GM21381 (cell line): ENCODE results near the gene SLC25A23.

Source experiments
- ATAC-seq: cut with Tn5 transposase; IDR thresholded peaks from one replicate; pipeline ENCODE4 v1.9.1; 2021; ENCODE audit warnings: mild to moderate bottlenecking, moderate library complexity; ENCODE audit not compliant: unreplicated experiment

Gene SLC25A23

GRCh38 chr19:6481541-6482342, 22.1 kb upstream of the SLC25A23 start, which contains the start of gene DENND1C:
DENND1C (minus strand) TSS chr19:6481787; CDS start chr19:6481695, 92 bp downstream.
- peak; percentile 65 for ATAC-seq

GRCh38 chr19:6480848-6481415, 21.3 kb upstream of the SLC25A23 start:
- peak; percentile 5 for ATAC-seq

DNA sequence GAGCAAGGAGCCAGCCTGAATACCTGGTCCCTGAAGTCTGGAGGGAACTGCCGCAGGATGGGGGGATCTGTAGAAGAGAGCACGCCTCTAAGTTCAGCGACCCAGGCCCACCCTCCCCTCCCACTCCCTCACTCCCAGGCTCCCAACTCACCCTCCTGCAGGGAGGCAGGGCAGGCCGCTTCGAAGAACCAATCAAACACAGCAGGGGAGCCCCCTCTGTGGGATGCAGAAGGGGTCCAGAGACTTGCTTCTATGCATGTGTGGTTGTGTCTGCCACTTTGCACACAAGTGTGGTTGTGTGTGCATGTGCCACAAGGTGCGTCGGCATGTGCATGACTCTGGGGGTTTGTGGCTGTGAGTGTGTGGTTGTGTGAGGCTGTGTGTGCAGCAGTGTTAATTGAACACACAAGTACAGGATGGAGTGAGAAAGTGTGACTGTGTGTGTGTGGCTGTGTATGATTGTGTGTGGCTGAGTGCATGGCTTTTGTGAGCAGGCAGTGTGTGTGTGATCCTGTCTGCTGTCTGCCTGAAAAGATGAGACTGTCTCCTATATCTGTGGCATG, 20.3 kb upstream of the SLC25A23 start:
- no peak for ATAC-seq

GRCh38 chr19:6478815-6479214, 19.2 kb upstream of the SLC25A23 start:
- no peak for ATAC-seq

DNA sequence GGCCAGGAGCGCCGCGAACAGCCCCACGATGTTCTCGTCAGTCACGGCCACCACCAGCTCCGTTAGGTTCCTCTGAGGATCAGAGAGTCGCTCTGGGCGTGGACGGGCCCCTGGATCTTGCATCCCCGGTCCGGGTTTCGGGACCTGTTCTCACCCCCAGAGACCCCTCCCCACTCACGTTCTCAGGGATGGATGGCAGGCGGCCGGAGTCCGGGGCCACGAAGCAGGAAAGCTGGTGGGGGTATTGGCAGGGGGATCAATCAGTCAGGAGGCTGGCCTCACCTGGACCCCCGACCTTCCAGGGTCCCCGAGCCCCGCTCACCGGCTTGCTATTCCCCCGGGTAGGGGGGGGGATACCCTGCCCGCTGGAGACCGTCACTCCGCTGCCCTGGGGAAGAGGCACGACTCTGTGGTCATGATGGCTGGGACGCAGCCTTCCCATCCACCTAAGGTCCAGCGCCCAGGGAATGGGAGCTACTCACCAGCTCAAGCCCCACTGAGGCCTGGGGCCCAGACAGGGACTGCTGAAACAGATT, 17.4 kb upstream of the SLC25A23 start:
- no peak for ATAC-seq

DNA sequence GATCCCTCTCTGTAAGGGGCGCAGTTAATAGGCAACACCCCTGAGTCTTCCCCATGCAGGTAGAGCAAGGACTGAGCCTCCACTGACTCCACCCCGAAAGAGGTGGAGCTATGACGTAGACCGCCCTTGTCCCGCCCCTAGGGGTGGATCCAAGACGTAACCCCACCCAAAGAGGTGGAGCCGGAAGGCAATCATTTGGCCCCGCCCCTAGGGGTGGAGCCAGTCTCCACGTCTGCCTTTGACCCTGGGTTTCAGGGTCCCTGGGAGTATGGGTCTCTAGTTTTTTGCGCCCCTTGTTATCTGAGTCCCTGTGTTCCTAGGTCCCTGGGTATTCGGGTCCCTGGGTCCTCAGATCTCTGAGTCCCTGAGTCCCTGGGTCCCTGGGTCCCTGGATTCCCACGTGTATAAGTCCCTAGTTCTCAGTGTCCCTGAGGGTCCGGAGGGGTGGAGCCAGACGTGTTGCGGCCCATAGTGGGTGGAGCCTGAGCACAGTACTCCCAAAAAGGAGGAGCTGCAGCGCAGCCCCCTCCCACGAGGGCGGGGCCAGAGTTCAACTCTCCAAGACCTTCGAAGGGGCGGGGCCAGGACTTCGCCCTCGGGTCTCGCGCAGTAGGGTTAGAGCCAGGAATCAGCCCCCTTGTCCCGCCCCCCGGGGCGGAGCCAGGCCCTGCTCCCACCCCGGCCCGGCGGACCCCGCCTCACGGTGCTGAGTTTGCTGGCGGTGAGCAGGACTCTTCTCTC, 16.7 kb upstream of the SLC25A23 start:
- no peak for ATAC-seq

- ATAC-seq = no peak
Measured at GRCh38 chr19:6475321-6476108, 15.9 kb upstream of the SLC25A23 start.

GRCh38 chr19:6473647-6474046, 14.1 kb upstream of the SLC25A23 start:
- no peak for ATAC-seq

GRCh38 chr19:6472713-6473112, 13.1 kb upstream of the SLC25A23 start:
- no peak for ATAC-seq

GRCh38 chr19:6471076-6471475, 11.5 kb upstream of the SLC25A23 start:
- ATAC-seq = no peak

- no peak for ATAC-seq
Measured at GRCh38 chr19:6470173-6470572, 10.6 kb upstream of the SLC25A23 start.

DNA sequence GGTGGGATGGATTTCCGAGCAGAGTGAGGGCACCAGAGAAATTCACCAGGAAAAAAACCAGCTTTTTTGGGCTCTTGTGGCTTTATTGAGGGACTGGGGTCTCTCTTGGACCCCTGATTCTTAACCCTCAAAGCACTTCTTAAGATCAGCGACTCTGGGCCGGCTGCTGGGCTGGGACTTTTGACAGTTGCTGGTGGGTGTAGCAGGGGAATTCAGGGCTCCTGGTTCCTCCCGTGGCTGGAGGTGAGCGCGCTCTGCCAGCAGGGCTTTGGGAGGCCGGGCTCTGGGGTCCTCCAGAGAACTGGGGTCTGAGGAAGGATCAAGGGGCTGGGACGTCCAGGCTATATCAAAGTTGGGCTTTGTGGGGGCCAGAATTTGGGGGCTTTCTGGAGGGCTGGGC, 7.8 kb upstream of the SLC25A23 start:
- no peak for ATAC-seq

GRCh38 chr19:6466526-6467248, 7.1 kb upstream of the SLC25A23 start:
- no peak for ATAC-seq

DNA sequence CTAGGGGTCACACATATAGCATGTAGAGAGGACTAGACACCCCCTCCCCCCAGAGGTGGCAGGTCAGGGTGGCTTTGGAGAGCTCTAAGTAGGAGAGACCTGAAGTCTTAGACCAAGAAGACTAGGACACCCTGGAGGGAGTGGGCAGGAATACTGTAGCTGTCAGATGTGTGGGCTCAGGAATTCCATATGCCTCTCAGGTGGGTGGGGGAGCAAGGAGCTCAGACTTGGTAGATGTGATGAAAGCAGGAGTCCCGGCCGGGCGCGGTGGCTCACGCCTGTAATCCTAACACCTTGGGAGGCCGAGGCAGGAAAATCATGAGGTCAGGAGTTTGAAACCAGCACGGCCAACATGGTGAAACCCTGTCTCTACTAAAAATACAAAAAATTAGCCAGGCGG, 6.1 kb upstream of the SLC25A23 start:
- ATAC-seq = no peak

DNA sequence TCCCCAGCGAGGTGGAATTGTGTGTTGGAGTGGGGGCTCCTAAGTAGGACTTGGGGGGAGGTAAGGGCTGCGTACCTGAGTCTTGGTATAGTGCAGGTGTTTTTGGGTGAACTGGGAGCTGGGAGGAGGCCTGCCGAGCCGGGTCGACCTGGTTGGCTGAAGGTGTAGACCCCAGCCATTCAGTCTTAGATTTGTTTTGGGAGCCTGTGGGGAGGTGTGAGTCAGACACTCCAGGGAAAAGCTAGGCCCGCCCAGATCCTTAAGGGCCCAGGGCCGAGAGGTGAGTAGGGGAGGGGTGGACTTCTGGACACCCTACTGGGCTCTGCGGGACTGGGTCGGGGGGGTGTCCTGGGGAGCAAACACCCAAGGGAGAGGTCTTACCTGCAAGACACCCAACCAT, 5.4 kb upstream of the SLC25A23 start:
- ATAC-seq = no peak

GRCh38 chr19:6464070-6464873, 4.7 kb upstream of the SLC25A23 start, which contains the start of gene CRB3:
CRB3 (plus strand) TSS chr19:6464271; CDS start chr19:6464702, 431 bp downstream.
- ATAC-seq = no peak

GRCh38 chr19:6460099-6460884, 700 bp upstream of the SLC25A23 start:
- peak; percentile 72 for ATAC-seq

DNA sequence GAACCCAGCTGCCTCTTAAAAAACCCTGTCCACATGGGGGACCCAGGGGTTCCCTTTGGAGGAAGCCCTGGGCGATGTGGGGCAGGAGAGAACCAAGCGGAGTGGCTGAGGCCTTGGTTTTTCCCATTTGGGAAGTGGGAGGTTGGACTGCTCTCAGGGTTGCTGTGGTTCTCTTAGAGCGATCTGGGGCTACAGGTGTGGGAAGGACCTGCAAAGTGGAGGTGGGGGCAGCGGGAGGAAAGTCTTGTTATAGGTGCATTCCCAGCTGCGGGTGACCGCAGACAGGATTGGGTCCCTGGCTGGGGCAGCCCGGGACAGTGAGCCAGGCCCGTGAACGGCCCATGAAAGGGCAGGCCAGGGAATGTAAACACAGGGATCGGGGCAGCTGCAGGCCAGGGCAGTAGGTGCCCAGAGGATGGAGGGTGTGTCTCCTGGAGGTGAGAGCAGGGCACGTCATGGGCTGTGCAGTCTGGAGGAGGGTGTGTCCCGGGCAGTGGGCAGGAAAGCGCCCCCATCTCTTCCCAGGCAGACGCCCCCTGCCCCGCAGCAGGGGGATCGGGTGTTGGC, 814 bp downstream of the SLC25A23 start:
- no peak for ATAC-seq
